HCT116 (cell line): ENCODE data around the gene C4orf54. TPM values are rescaled to one million over a fixed set of nuclear protein-coding genes. Genes with fewer than 3 reads are reported as not detected.

Experiments used
- ATAC-seq: fragments of 200-7000 bp; cut with Tn5 transposase; 2 replicates; pipeline ENCODE4 v1.9.1; 2020; ENCODE audit warnings: mild to moderate bottlenecking, moderate library complexity
- BruUV-seq: library from RNA; stranded (reverse); fragments of 400-500 nt; replicated peaks from 2 replicates; lab custom pipeline; 2021; lab: Mats Ljungman, UMichigan
- CTCF ChIA-PET: fragments of 300-600 bp; sonication (Branson Sonifier 250); formaldehyde crosslinking; loops from one replicate; lab custom pipeline; 2021; ENCODE audit warnings: antibody characterized with exemption; lab: Charles Lee
- POLR2A ChIA-PET: fragments of 300-600, 350-600 bp; sonication (Branson Sonifier 250); formaldehyde crosslinking; loops from one replicate; lab custom pipeline; 2021; ENCODE audit warnings: antibody characterized with exemption; lab: Charles Lee
- RAD21 ChIA-PET, 2 experiments: fragments of 300-600 bp; sonication (Branson Sonifier 250); formaldehyde crosslinking; loops; one replicate each; lab custom pipeline; 2023; ENCODE audit warnings: low total read pairs in 2 of 2; ENCODE audit not compliant: uncharacterized antibody in 2 of 2, unreplicated experiment in 2 of 2, low non-redundant PET in 1 of 2; lab: Charles Lee
- DNase-seq: peaks from one replicate; pipeline ENCODE4 v3.0.0-alpha.2; 2010; ENCODE audit warnings: low read depth, low spot score
- H2AFZ ChIP-seq: fragments of 200-600 bp; shearing (Covaris generic), sonication (generic); 2 replicates; pipeline ENCODE4 v1.6.1; 2017; ENCODE audit warnings: low read depth, mixed run types, mixed read lengths, antibody characterized with exemption, low read length; ENCODE audit not compliant: poor library complexity, severe bottlenecking
- H3K27ac ChIP-seq: 2 replicates; pipeline ENCODE4 v1.5.1; 2012; ENCODE audit warnings: low read depth, low read length
- H3K27me3 ChIP-seq: fragments of 200-600 bp; sonication (generic); 2 replicates; pipeline ENCODE4 v1.6.1; 2016; ENCODE audit warnings: mixed run types, low read length, mixed read lengths; ENCODE audit not compliant: insufficient read depth
- H3K36me3 ChIP-seq, 2 experiments: fragments of 200-500 bp in 1 of 2; fragments of 200-600 bp in 1 of 2; sonication (Bioruptor generic) in 1 of 2; sonication (generic) in 1 of 2; 2 replicates each; pipeline versions ENCODE4 v1.5.1 to v1.6.1; 2014 to 2016; ENCODE audit warnings: low read length in 2 of 2, inconsistent platforms in 1 of 2, mixed read lengths in 1 of 2, mixed run types in 1 of 2; ENCODE audit not compliant: insufficient read depth in 2 of 2, control insufficient read depth in 1 of 2
- H3K4me1 ChIP-seq, 2 experiments: fragments of 200-600 bp in 1 of 2; sonication (generic) in 1 of 2; 2 replicates each; pipeline versions ENCODE4 v1.5.1 to v1.6.1; 2012 to 2017; ENCODE audit warnings: low read length in 2 of 2, inconsistent platforms in 1 of 2, mild to moderate bottlenecking in 1 of 2, mixed read lengths in 1 of 2, mixed run types in 1 of 2, moderate library complexity in 1 of 2; ENCODE audit not compliant: insufficient read depth in 2 of 2, control insufficient read depth in 1 of 2
- H3K4me2 ChIP-seq: fragments of 200-600 bp; sonication (generic); 2 replicates; pipeline ENCODE4 v1.6.1; 2017; ENCODE audit warnings: mixed run types, low read length, mixed read lengths
- H3K4me3 ChIP-seq, 2 experiments: fragments of 200-600 bp in 1 of 2; sonication (generic) in 1 of 2; replicated peaks in 1 of 2; 2 replicates each; pipeline ENCODE4 v1.5.1; 2011 to 2016; ENCODE audit warnings: low read length in 2 of 2, control low read depth in 1 of 2, low read depth in 1 of 2, mild to moderate bottlenecking in 1 of 2, mixed read lengths in 1 of 2, mixed run types in 1 of 2
- H3K79me2 ChIP-seq: fragments of 200-600 bp; sonication (generic); 2 replicates; pipeline ENCODE4 v1.6.1; 2017; ENCODE audit warnings: mild to moderate bottlenecking, mixed run types, low read length, moderate library complexity, mixed read lengths; ENCODE audit not compliant: insufficient read depth
- H3K9ac ChIP-seq: fragments of 200-600 bp; sonication (generic); 2 replicates; pipeline ENCODE4 v1.6.1; 2016; ENCODE audit warnings: low read length, mixed read lengths
- H3K9me2 ChIP-seq: fragments of 200-600 bp; sonication (generic), shearing (Covaris generic); 2 replicates; pipeline ENCODE4 v1.6.1; 2017; ENCODE audit warnings: mixed run types, mild to moderate bottlenecking, moderate library complexity; ENCODE audit not compliant: insufficient read depth
- H3K9me3 ChIP-seq, 2 experiments: fragments of 200-500 bp in 1 of 2; fragments of 200-600 bp in 1 of 2; sonication (Bioruptor generic) in 1 of 2; sonication (generic) in 1 of 2; 2 replicates each; pipeline ENCODE4 v1.6.1; 2014 to 2017; ENCODE audit warnings: low read length in 2 of 2, mixed read lengths in 2 of 2, inconsistent platforms in 1 of 2, low read depth in 1 of 2, mild to moderate bottlenecking in 1 of 2, mixed run types in 1 of 2, moderate library complexity in 1 of 2; ENCODE audit not compliant: control insufficient read depth in 1 of 2, insufficient read depth in 1 of 2
- H4K20me1 ChIP-seq: fragments of 200-600 bp; sonication (generic), shearing (Covaris generic); 2 replicates; pipeline ENCODE4 v1.6.1; 2017; ENCODE audit warnings: mixed run types, mild to moderate bottlenecking, moderate library complexity; ENCODE audit not compliant: insufficient read depth
- ATF3 ChIP-seq: IDR thresholded peaks from 2 replicates; pipeline ENCODE4 v1.6.1; 2012
- CBX3 ChIP-seq: IDR thresholded peaks from 2 replicates; pipeline ENCODE4 v1.6.1; 2012; ENCODE audit warnings: low read depth
- CEBPB ChIP-seq: IDR thresholded peaks from 2 replicates; pipeline ENCODE4 v1.6.1; 2012; ENCODE audit warnings: low read depth
- EGR1 ChIP-seq: IDR thresholded peaks from 2 replicates; pipeline ENCODE4 v1.6.1; 2012; ENCODE audit warnings: low read depth
- ELF1 ChIP-seq: IDR thresholded peaks from 2 replicates; pipeline ENCODE4 v1.6.1; 2012; ENCODE audit warnings: low read depth, borderline replicate concordance
- EZH2 ChIP-seq: fragments of 200-600 bp; sonication (generic); IDR thresholded peaks from 2 replicates; pipeline ENCODE4 v1.6.1; 2017; ENCODE audit warnings: antibody characterized with exemption, mixed run types
- EZH2phosphoT487 ChIP-seq: fragments of 200-600 bp; IDR thresholded peaks from 2 replicates; pipeline ENCODE4 v1.6.1; 2018; ENCODE audit warnings: antibody characterized with exemption, borderline replicate concordance
- FOSL1 ChIP-seq: IDR thresholded peaks from 2 replicates; pipeline ENCODE4 v1.6.1; 2012; ENCODE audit warnings: low read depth
- MAX ChIP-seq: IDR thresholded peaks from 2 replicates; pipeline ENCODE4 v1.6.1; 2012
- POLR2A ChIP-seq: IDR thresholded peaks from 2 replicates; pipeline ENCODE4 v1.7.0; 2011; ENCODE audit warnings: borderline replicate concordance; ENCODE audit not compliant: insufficient read depth, insufficient read length; ENCODE audit errors: extremely low read depth
- RAD21 ChIP-seq: IDR thresholded peaks from 2 replicates; pipeline ENCODE4 v1.6.1; 2012; ENCODE audit warnings: low read depth, mild to moderate bottlenecking
- SIN3A ChIP-seq: IDR thresholded peaks from 2 replicates; pipeline ENCODE4 v1.6.1; 2012; ENCODE audit warnings: low read depth
- SP1 ChIP-seq: IDR thresholded peaks from 2 replicates; pipeline ENCODE4 v1.6.1; 2012; ENCODE audit warnings: low read depth
- TCF7L2 ChIP-seq: IDR thresholded peaks from 2 replicates; pipeline ENCODE4 v1.7.0; 2011; ENCODE audit warnings: borderline replicate concordance, inconsistent platforms; ENCODE audit not compliant: insufficient read depth, insufficient read length; ENCODE audit errors: extremely low read depth
- ZFX ChIP-seq: fragments of 450-650 bp; IDR thresholded peaks from 2 replicates; pipeline ENCODE4 v1.6.1; 2017
- ZNF274 ChIP-seq: fragments of 200-500 bp; sonication (Bioruptor generic); IDR thresholded peaks from 2 replicates; pipeline ENCODE4 v1.6.1; 2014; ENCODE audit warnings: mild to moderate bottlenecking, low read depth, low read length, inconsistent platforms
- intact Hi-C: fragments of 100-400 bp; cut with micrococcal nuclease; formaldehyde crosslinking; loops from 2 replicates; pipeline ENCODE4 v1.10.0; 2022
- total RNA-seq: library from RNA; stranded (reverse); gene quantifications from one replicate; pipeline ENCODE4 v1.2.1, GENCODE V29; 2021; ENCODE audit not compliant: unreplicated experiment
- TF ChIP-seq, protein P1 (sequence below): IDR thresholded peaks from 2 replicates; pipeline ENCODE4 v1.6.1; 2011; ENCODE audit warnings: mild to moderate bottlenecking, low read length, moderate library complexity; ENCODE audit not compliant: insufficient replicate concordance; ENCODE audit errors: extremely low read depth

The C4orf54 gene
- total RNA-seq, 1 experiment from 2014 or later = not detected

DNA sequence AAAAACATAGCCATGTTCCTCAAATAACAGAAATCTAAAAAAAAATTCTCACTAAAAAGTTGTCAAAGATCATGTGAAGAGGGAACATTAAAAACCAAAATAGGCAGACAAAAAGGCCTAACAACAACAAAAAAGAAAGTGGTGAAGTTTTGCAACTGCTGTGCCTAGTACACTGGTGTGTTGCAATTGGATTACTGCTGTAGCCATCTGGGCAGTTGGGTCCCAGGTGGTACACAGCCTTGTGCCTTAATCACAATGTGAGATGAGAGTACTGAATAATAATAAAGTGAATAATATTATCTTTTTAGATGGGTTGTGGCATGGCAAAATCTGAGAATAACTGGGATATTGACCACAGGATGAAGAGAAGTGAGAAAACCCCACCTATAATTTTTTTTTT, 12.0 kb downstream of the C4orf54 start:
- RAD21 ChIA-PET = no interaction called here
- DNase-seq = no peak
- Histone ChIP-seq H3K79me2 (no peaks in the 10 kb centered on the region), H2AFZ (no peak overlapping the region)
- no peak for TF ChIP-seq FOSL1
- no peak for TF ChIP-seq MAX
- no peak for TF ChIP-seq EGR1
- no peak for TF ChIP-seq CEBPB
- TF ChIP-seq EZH2phosphoT487 = no peak
- no peak for TF ChIP-seq ZFX
- no peak for TF ChIP-seq SIN3A
- TF ChIP-seq CBX3 = no peak
- no peak for TF ChIP-seq POLR2A
- TF ChIP-seq TCF7L2 = no peak
- no peak for TF ChIP-seq SP1
- TF ChIP-seq ATF3 = no peak
- TF ChIP-seq ELF1 = no peak
- TF ChIP-seq, protein P1, sequence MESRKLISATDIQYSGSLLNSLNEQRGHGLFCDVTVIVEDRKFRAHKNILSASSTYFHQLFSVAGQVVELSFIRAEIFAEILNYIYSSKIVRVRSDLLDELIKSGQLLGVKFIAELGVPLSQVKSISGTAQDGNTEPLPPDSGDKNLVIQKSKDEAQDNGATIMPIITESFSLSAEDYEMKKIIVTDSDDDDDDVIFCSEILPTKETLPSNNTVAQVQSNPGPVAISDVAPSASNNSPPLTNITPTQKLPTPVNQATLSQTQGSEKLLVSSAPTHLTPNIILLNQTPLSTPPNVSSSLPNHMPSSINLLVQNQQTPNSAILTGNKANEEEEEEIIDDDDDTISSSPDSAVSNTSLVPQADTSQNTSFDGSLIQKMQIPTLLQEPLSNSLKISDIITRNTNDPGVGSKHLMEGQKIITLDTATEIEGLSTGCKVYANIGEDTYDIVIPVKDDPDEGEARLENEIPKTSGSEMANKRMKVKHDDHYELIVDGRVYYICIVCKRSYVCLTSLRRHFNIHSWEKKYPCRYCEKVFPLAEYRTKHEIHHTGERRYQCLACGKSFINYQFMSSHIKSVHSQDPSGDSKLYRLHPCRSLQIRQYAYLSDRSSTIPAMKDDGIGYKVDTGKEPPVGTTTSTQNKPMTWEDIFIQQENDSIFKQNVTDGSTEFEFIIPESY = no peak
- no peak for TF ChIP-seq EZH2
- no peak for TF ChIP-seq RAD21
- no peak for TF ChIP-seq ZNF274
- TF ChIP-seq, all 23 proteins: peak for 0
- H3K27me3 ChIP-seq = no peaks in the 10 kb centered on the region
- ATAC-seq = no peak
- H3K4me2 ChIP-seq = no peak overlapping the region
- no peak overlapping the region for H3K9ac ChIP-seq
- H3K4me1 ChIP-seq = no peaks in the 10 kb centered on the region
- H3K4me3 ChIP-seq = no peak overlapping the region
- BruUV-seq = no TSS peak
- no peaks in the 10 kb centered on the region for H4K20me1 ChIP-seq
- H3K9me3 ChIP-seq = no peaks in the 10 kb centered on the region
- ChIA-PET CTCF (no interaction called here), POLR2A (no interaction called here)
- H3K9me2 ChIP-seq = no peaks in the 10 kb centered on the region
- no peak overlapping the region for H3K27ac ChIP-seq
- intact Hi-C loops = no loop called here
- H3K36me3 ChIP-seq = no peaks in the 10 kb centered on the region
